GM04504 (cell line): Measurements from ENCODE around the gene CEP104.

Experiments used
- DNase-seq: peaks from one replicate; pipeline ENCODE4 v3.0.0-alpha.2; 2012; ENCODE audit warnings: low read depth

Gene CEP104

DNA sequence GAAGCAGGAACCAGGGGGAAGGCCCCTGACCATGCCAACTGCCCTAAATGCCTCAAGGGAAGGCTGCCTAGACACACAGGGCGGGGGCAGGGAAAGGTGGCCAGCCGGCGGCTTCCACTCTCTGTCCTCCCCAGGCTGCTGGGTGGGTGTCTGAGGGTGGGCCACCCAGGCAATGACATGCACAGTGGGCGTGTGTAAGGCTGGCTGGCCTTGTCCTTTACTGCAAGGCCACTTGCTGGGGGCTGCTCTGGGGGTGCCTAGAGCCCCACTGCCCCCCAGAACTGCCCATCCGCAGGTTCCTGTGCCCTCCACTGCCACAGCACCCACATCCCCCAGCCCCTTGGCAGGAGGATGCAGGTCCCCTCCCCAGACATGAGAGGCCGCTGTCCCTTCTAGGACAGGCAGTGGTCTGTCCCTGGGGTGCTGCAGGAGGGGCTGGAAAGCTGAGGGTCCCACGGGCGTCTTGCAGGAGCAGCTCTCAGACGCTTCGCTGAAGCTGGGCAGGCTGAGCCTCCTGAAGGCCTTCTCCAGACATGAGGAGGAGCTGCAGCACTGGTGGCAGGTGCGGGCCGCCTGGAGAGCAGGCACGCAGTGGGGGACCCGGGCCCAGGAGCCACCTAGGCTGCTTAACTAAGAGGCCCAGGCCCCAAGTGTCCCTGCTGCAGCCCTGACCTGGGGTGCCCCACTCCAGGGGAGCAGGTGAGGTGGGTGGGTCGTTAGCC, 94.7 kb downstream of the CEP104 start:
- DNase-seq = no peak
